ENCODE measurements around the gene ARHGAP25.

DNA sequence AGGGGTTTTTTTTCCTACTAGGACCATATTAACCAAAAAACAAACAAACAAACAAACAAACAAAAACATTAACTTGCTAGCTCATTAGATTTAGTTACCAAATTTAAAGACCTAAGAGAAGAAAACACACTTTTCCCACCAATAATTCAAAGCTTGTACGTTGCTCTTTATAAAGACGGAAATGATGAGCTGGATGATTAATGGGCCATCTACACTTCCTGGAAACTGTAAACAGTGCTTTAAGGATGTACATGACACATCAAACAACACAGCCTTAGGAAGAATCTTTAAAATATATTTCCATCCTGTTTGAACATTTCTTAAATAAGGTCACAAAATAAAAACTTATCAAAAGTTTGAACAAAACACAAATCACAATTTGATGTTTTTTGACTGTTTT, 135.6 kb downstream of the ARHGAP25 start:
- TF ChIP-seq, protein P1, sequence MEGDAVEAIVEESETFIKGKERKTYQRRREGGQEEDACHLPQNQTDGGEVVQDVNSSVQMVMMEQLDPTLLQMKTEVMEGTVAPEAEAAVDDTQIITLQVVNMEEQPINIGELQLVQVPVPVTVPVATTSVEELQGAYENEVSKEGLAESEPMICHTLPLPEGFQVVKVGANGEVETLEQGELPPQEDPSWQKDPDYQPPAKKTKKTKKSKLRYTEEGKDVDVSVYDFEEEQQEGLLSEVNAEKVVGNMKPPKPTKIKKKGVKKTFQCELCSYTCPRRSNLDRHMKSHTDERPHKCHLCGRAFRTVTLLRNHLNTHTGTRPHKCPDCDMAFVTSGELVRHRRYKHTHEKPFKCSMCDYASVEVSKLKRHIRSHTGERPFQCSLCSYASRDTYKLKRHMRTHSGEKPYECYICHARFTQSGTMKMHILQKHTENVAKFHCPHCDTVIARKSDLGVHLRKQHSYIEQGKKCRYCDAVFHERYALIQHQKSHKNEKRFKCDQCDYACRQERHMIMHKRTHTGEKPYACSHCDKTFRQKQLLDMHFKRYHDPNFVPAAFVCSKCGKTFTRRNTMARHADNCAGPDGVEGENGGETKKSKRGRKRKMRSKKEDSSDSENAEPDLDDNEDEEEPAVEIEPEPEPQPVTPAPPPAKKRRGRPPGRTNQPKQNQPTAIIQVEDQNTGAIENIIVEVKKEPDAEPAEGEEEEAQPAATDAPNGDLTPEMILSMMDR (IDR thresholded peaks at IDR 0.05) = no peak
- TF ChIP-seq POLR2A (IDR thresholded peaks at IDR 0.05) = no peak
